HepG2 (cell line): Measurements from ENCODE around the gene ATP2B2. TPM values are rescaled to one million over a fixed set of nuclear protein-coding genes. Genes with fewer than 3 reads are reported as not detected.

Experiments used
- HDAC1 ChIP-seq: sonication (generic); formaldehyde crosslinking; IDR thresholded peaks from 2 replicates; pipeline ENCODE4 v1.5.1; 2020; ENCODE audit warnings: mild to moderate bottlenecking, missing genetic modification reagents
- HNF1B ChIP-seq: sonication (generic); formaldehyde crosslinking; IDR thresholded peaks from 2 replicates; pipeline ENCODE4 v1.5.1; 2020; ENCODE audit warnings: mild to moderate bottlenecking, moderate library complexity, missing genetic modification reagents
- MEIS2 ChIP-seq: sonication (generic); formaldehyde crosslinking; IDR thresholded peaks from 2 replicates; pipeline ENCODE4 v1.9.0; 2021; ENCODE audit warnings: mild to moderate bottlenecking, missing genetic modification reagents
- MXD1 ChIP-seq: sonication (generic); formaldehyde crosslinking; IDR thresholded peaks from 2 replicates; pipeline ENCODE4 v1.4.0; 2020; ENCODE audit warnings: mild to moderate bottlenecking, missing genetic modification reagents
- NR2F2 ChIP-seq: IDR thresholded peaks from 2 replicates; pipeline ENCODE4 v1.6.1; 2012; ENCODE audit warnings: low read depth, inconsistent platforms, borderline replicate concordance
- NR2F6 ChIP-seq, 2 experiments: IDR thresholded peaks; 2 replicates each; pipeline ENCODE4 v1.6.1; 2016; ENCODE audit warnings: antibody characterized with exemption in 1 of 2, mild to moderate bottlenecking in 1 of 2
- RARA ChIP-seq: IDR thresholded peaks from 2 replicates; pipeline ENCODE4 v1.6.1; 2016; ENCODE audit warnings: missing genetic modification reagents, missing compliant biosample characterization
- RELA ChIP-seq: sonication (generic); formaldehyde crosslinking; IDR thresholded peaks from 2 replicates; pipeline ENCODE4 v1.4.0; 2020; ENCODE audit warnings: missing genetic modification reagents
- TFDP1 ChIP-seq: IDR thresholded peaks from 2 replicates; pipeline ENCODE4 v1.6.1; 2016; ENCODE audit warnings: missing compliant biosample characterization, missing genetic modification reagents, borderline replicate concordance
- ZBTB7B ChIP-seq: sonication (generic); formaldehyde crosslinking; IDR thresholded peaks from 2 replicates; pipeline ENCODE4 v1.4.0; 2020; ENCODE audit warnings: missing genetic modification reagents
- ZNF562 ChIP-seq: sonication (generic); formaldehyde crosslinking; IDR thresholded peaks from 2 replicates; pipeline ENCODE4 v1.8.0; 2022; ENCODE audit warnings: missing genetic modification reagents, borderline replicate concordance
- ZNF564 ChIP-seq: sonication (generic); formaldehyde crosslinking; IDR thresholded peaks from 2 replicates; pipeline ENCODE4 v1.8.1; 2023; ENCODE audit warnings: mild to moderate bottlenecking, missing genetic modification reagents
- ZNF572 ChIP-seq: sonication (generic); formaldehyde crosslinking; IDR thresholded peaks from 2 replicates; pipeline ENCODE4 v1.5.1; 2020; ENCODE audit warnings: mild to moderate bottlenecking, missing genetic modification reagents
- ZNF850 ChIP-seq: sonication (generic); formaldehyde crosslinking; conservative IDR thresholded peaks from 2 replicates; pipeline ENCODE4 v1.9.0; 2021; ENCODE audit warnings: mild to moderate bottlenecking, missing genetic modification reagents
- ZSCAN31 ChIP-seq: sonication (generic); formaldehyde crosslinking; IDR thresholded peaks from 2 replicates; pipeline ENCODE4 v1.5.0; 2020; ENCODE audit warnings: low read depth, mild to moderate bottlenecking, missing genetic modification reagents
- polyA plus RNA-seq, 8 experiments: library from polyadenylated mRNA; depleted of rRNA in 3 of 8; stranded (reverse) in 7 of 8; unstranded in 1 of 8; fragments of >200 nt; fragmentation: Illumina TruSeq in 4 of 8; extraction: Trizol in 4 of 8; gene quantifications; 2 replicates each; pipeline versions ENCODE4 v1.2.1 to v1.2.3, GENCODE V29; 2011 to 2016; ENCODE audit warnings: low read depth in 4 of 8, missing spikeins in 1 of 8, mixed read lengths in 1 of 8; ENCODE audit not compliant: insufficient read depth in 1 of 8
- total RNA-seq, 5 experiments: library from RNA; depleted of rRNA; stranded (reverse); fragments of >200 nt; fragmentation: Illumina TruSeq; extraction: Trizol; gene quantifications; 2 replicates each; pipeline ENCODE4 v1.2.3, GENCODE V29; 2016; ENCODE audit warnings: low read depth in 1 of 5
- TF ChIP-seq, protein P1 (sequence below): IDR thresholded peaks from 2 replicates; pipeline ENCODE4 v1.6.1; 2018; ENCODE audit warnings: missing genetic modification reagents, mild to moderate bottlenecking, missing compliant biosample characterization
- TF ChIP-seq, protein P2 (sequence below): sonication (generic); formaldehyde crosslinking; IDR thresholded peaks from 2 replicates; pipeline ENCODE4 v1.9.0; 2022; ENCODE audit warnings: low read depth, missing genetic modification reagents

The ATP2B2 gene
- total and polyA plus RNA-seq, 2 of the 13 experiments (the other 11 are each of a cell fraction or from before 2014, with no cell fraction given), result 1.5 to 2.3 TPM

- TF ChIP-seq MXD1 (CRISPR knock-in tag) (no peak), ZNF564 (CRISPR knock-in tag) (peak; percentile 38; the same call in 1 of the 2 replicates), ZBTB7B (CRISPR knock-in tag) (0 out of 2 replicates have a peak, but pooled peaks have one; percentile 26), RARA (CRISPR knock-in tag) (0 out of 2 replicates have a peak, but pooled peaks have one; percentile 54), NR2F6 (IDR thresholded peaks at IDR 0.05) (peak; percentile 50; the same call in 1 of the 2 replicates), NR2F6 (CRISPR knock-in tag; IDR thresholded peaks at IDR 0.05) (peak; percentile 80), NR2F2 (peak; percentile 58), ZNF572 (CRISPR knock-in tag) (peak; percentile 88), HNF1B (0 out of 2 replicates have a peak, but pooled peaks have one; percentile 24), MEIS2 (0 out of 2 replicates have a peak, but pooled peaks have one; percentile 23), HDAC1 (0 out of 2 replicates have a peak, but pooled peaks have one; percentile 32), RELA (CRISPR knock-in tag) (no peak), TFDP1 (no peak), ZNF850 (CRISPR knock-in tag) (0 out of 2 replicates have a peak, but pooled peaks have one; percentile 22), ZNF562 (CRISPR knock-in tag) (no peak), ZSCAN31 (CRISPR knock-in tag) (0 out of 2 replicates have a peak, but pooled peaks have one; percentile 25)
- TF ChIP-seq, protein P1, sequence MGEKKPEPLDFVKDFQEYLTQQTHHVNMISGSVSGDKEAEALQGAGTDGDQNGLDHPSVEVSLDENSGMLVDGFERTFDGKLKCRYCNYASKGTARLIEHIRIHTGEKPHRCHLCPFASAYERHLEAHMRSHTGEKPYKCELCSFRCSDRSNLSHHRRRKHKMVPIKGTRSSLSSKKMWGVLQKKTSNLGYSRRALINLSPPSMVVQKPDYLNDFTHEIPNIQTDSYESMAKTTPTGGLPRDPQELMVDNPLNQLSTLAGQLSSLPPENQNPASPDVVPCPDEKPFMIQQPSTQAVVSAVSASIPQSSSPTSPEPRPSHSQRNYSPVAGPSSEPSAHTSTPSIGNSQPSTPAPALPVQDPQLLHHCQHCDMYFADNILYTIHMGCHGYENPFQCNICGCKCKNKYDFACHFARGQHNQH (CRISPR knock-in tag), result 0 out of 2 replicates have a peak, but pooled peaks have one; percentile 18
- TF ChIP-seq, protein P2, sequence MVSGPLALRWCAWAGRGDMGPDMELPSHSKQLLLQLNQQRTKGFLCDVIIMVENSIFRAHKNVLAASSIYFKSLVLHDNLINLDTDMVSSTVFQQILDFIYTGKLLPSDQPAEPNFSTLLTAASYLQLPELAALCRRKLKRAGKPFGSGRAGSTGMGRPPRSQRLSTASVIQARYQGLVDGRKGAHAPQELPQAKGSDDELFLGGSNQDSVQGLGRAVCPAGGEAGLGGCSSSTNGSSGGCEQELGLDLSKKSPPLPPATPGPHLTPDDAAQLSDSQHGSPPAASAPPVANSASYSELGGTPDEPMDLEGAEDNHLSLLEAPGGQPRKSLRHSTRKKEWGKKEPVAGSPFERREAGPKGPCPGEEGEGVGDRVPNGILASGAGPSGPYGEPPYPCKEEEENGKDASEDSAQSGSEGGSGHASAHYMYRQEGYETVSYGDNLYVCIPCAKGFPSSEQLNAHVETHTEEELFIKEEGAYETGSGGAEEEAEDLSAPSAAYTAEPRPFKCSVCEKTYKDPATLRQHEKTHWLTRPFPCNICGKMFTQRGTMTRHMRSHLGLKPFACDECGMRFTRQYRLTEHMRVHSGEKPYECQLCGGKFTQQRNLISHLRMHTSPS (CRISPR knock-in tag), result peak; percentile 48; the same call in 1 of the 2 replicates
- TF ChIP-seq, all 625 proteins: peak for 47
Measured at GRCh38 chr3:10500717-10501663, 4.4 kb downstream of the ATP2B2 start (continued).
